NCI-H1417 (cell line): ENCODE measurements around the gene SH2D7.
"Not testable (repeated sequence)": the region's sequence is repeated elsewhere in the genome, so short reads cannot be mapped to it uniquely, and the experiment has no call there.

Source experiments
- DNase-seq, 3 experiments: peaks; one replicate each; lab custom pipeline; 2025; lab: John Stamatoyannopoulos, UW

Gene SH2D7

GRCh38 chr15:78140292-78140691 lies 47.9 kb downstream of the SH2D7 start:
- DNase-seq = no peak

GRCh38 chr15:78142332-78142731 lies 50.0 kb downstream of the SH2D7 start:
- DNase-seq = no peak

GRCh38 chr15:78146425-78147154 lies 54.2 kb downstream of the SH2D7 start:
- no peak for DNase-seq

- no peak for DNase-seq
Measured at GRCh38 chr15:78147566-78147965, 55.2 kb downstream of the SH2D7 start.

- no peak for DNase-seq
Measured at GRCh38 chr15:78148392-78149067, 56.2 kb downstream of the SH2D7 start.

GRCh38 chr15:78149068-78149804 lies 56.9 kb downstream of the SH2D7 start, which contains the start of gene IDH3A:
Gene IDH3A, plus strand, starts transcription at chr15:78149362. Its CDS starts 42 bp downstream, at chr15:78149404.
- DNase-seq = peak; percentile 95 to 99 (median 98)

- peak; percentile 52 to 84 (median 80) for DNase-seq
Measured at GRCh38 chr15:78149805-78150751, 57.7 kb downstream of the SH2D7 start.

- DNase-seq = not testable (repeated sequence)
Measured at GRCh38 chr15:78151075-78151474, 58.7 kb downstream of the SH2D7 start.
